SK-N-SH (cell line): Measurements from ENCODE around the gene SCAF1. TPM values are rescaled to one million over a fixed set of nuclear protein-coding genes. Genes with fewer than 3 reads are reported as not detected.

Experiments used
- CTCF ChIA-PET: fragments of 300-600, 350-600 bp; formaldehyde crosslinking; extraction: SDS; loops from one replicate; lab custom pipeline; 2021; lab: Yijun Ruan, JAX
- POLR2A ChIA-PET: fragments of 350-600 bp; sonication (Branson Sonifier 250); formaldehyde crosslinking; extraction: SDS; loops from one replicate; lab custom pipeline; 2020; ENCODE audit warnings: antibody characterized with exemption, inconsistent platforms; lab: Yijun Ruan, JAX
- DNase-seq: peaks from one replicate; pipeline ENCODE4 v3.0.0; 2012
- H2AFZ ChIP-seq: fragments of 200-600 bp; sonication (generic); 2 replicates; pipeline ENCODE4 v1.8.1; 2016; ENCODE audit warnings: antibody characterized with exemption, mild to moderate bottlenecking, low read depth
- H3F3A ChIP-seq: fragments of 200-600 bp; sonication (generic); replicated peaks from 2 replicates; pipeline ENCODE3; 2016; ENCODE audit warnings: antibody characterized with exemption, mild to moderate bottlenecking; ENCODE audit not compliant: insufficient read depth
- H3K27ac ChIP-seq, 2 experiments: fragments of 200-500 bp in 1 of 2; fragments of 200-600 bp in 1 of 2; sonication (Bioruptor generic) in 1 of 2; sonication (generic), shearing (Covaris generic) in 1 of 2; 2 replicates each; pipeline versions ENCODE4 v1.5.1 to v1.6.1; 2014 to 2016; ENCODE audit warnings: low read depth in 2 of 2, inconsistent platforms in 1 of 2, low read length in 1 of 2, mild to moderate bottlenecking in 1 of 2, mixed read lengths in 1 of 2
- H3K27me3 ChIP-seq: fragments of 200-600 bp; sonication (generic), shearing (Covaris generic); 2 replicates; pipeline ENCODE4 v1.6.1; 2016; ENCODE audit warnings: mixed run types; ENCODE audit not compliant: insufficient read depth
- H3K36me3 ChIP-seq, 2 experiments: fragments of 200-500 bp in 1 of 2; fragments of 200-600 bp in 1 of 2; sonication (Bioruptor generic) in 1 of 2; sonication (generic) in 1 of 2; replicated peaks in 1 of 2; 2 replicates each; pipeline versions ENCODE3 to v1.5.1; 2014 to 2016; ENCODE audit warnings: low read length in 1 of 2, mild to moderate bottlenecking in 1 of 2; ENCODE audit not compliant: insufficient read depth in 2 of 2, control insufficient read depth in 1 of 2
- H3K4me1 ChIP-seq, 2 experiments: fragments of 200-500 bp in 1 of 2; fragments of 200-600 bp in 1 of 2; sonication (Bioruptor generic) in 1 of 2; sonication (generic), shearing (Covaris generic) in 1 of 2; 2 replicates each; pipeline versions ENCODE4 v1.5.1 to v1.6.1; 2014 to 2016; ENCODE audit warnings: low read depth in 1 of 2, low read length in 1 of 2, mixed run types in 1 of 2; ENCODE audit not compliant: insufficient read depth in 2 of 2, control insufficient read depth in 1 of 2
- H3K4me2 ChIP-seq: fragments of 200-600 bp; sonication (generic), shearing (Covaris generic); 2 replicates; pipeline ENCODE4 v1.6.1; 2017; ENCODE audit warnings: mixed run types
- H3K4me3 ChIP-seq, 2 experiments: fragments of 200-500 bp in 1 of 2; fragments of 200-600 bp in 1 of 2; sonication (Bioruptor generic) in 1 of 2; sonication (generic), shearing (Covaris generic) in 1 of 2; 2 replicates each; pipeline versions ENCODE4 v1.5.1 to v1.8.1; 2014 to 2016; ENCODE audit warnings: low read depth in 2 of 2, inconsistent platforms in 1 of 2, low read length in 1 of 2, mild to moderate bottlenecking in 1 of 2, mixed read lengths in 1 of 2, moderate library complexity in 1 of 2
- H3K79me2 ChIP-seq: fragments of 200-600 bp; sonication (generic); 2 replicates; pipeline ENCODE4 v1.8.1; 2017; ENCODE audit warnings: mild to moderate bottlenecking; ENCODE audit not compliant: insufficient read depth
- H3K9ac ChIP-seq: fragments of 200-600 bp; sonication (generic); 2 replicates; pipeline ENCODE4 v1.6.1; 2017; ENCODE audit warnings: mixed run types
- H3K9me2 ChIP-seq: fragments of 200-600 bp; sonication (generic); 2 replicates; pipeline ENCODE4 v1.6.1; 2017; ENCODE audit warnings: mixed run types
- H3K9me3 ChIP-seq: fragments of 200-600 bp; sonication (generic); 2 replicates; pipeline ENCODE4 v1.6.1; 2017; ENCODE audit warnings: mixed run types, mild to moderate bottlenecking, moderate library complexity
- H4K20me1 ChIP-seq: fragments of 200-600 bp; sonication (generic); 2 replicates; pipeline ENCODE4 v1.6.1; 2017; ENCODE audit warnings: mild to moderate bottlenecking, mixed run types; ENCODE audit not compliant: insufficient read depth
- EP300 ChIP-seq, 2 experiments: IDR thresholded peaks; 2 replicates each; pipeline versions ENCODE4 v1.4.0 to v1.6.1; 2012; ENCODE audit warnings: borderline replicate concordance in 1 of 2, low read depth in 1 of 2, low read length in 1 of 2
- EZH2phosphoT487 ChIP-seq: fragments of 200-600 bp; sonication (generic); IDR thresholded peaks from 2 replicates; pipeline ENCODE4 v1.6.1; 2017; ENCODE audit warnings: low read depth, mixed run types, mild to moderate bottlenecking, antibody characterized with exemption, moderate library complexity, borderline replicate concordance
- FOSL2 ChIP-seq: IDR thresholded peaks from 2 replicates; pipeline ENCODE4 v1.4.0; 2012; ENCODE audit warnings: low read depth, mild to moderate bottlenecking, moderate library complexity, borderline replicate concordance
- FOXJ3 ChIP-seq: sonication (generic); formaldehyde crosslinking; IDR thresholded peaks from 2 replicates; pipeline ENCODE4 v1.5.1; 2020; ENCODE audit warnings: mild to moderate bottlenecking, missing genetic modification reagents
- GABPA ChIP-seq: IDR thresholded peaks from 2 replicates; pipeline ENCODE4 v1.4.0; 2012; ENCODE audit warnings: low read depth, mild to moderate bottlenecking
- GATA2 ChIP-seq: sonication (generic); formaldehyde crosslinking; IDR thresholded peaks from 2 replicates; pipeline ENCODE4 v1.5.0; 2020; ENCODE audit warnings: mild to moderate bottlenecking, missing genetic modification reagents
- JUND ChIP-seq: IDR thresholded peaks from 2 replicates; pipeline ENCODE4 v1.4.0; 2012
- MAX ChIP-seq: IDR thresholded peaks from 2 replicates; pipeline ENCODE4 v1.4.0; 2012; ENCODE audit warnings: low read depth
- MEF2A ChIP-seq: IDR thresholded peaks from 2 replicates; pipeline ENCODE4 v1.4.0; 2012; ENCODE audit warnings: low read depth, borderline replicate concordance
- POLR2AphosphoS5 ChIP-seq: IDR thresholded peaks from 2 replicates; pipeline ENCODE4 v1.6.1; 2012; ENCODE audit warnings: low read depth, low read length
- RAD21 ChIP-seq: IDR thresholded peaks from 2 replicates; pipeline ENCODE4 v1.6.1; 2012; ENCODE audit warnings: mild to moderate bottlenecking, low read length
- RCOR1 ChIP-seq: fragments of 150-350 bp; IDR thresholded peaks from 2 replicates; pipeline ENCODE4 v1.6.1; 2017; ENCODE audit warnings: antibody characterized with exemption, low read length
- RFX5 ChIP-seq: IDR thresholded peaks from 2 replicates; pipeline ENCODE4 v1.6.1; 2012; ENCODE audit warnings: mild to moderate bottlenecking, improper control_type of control experiment, low read length
- RXRA ChIP-seq: IDR thresholded peaks from 2 replicates; pipeline ENCODE4 v1.4.0; 2012; ENCODE audit warnings: low read depth, mild to moderate bottlenecking, borderline replicate concordance
- TAF1 ChIP-seq: IDR thresholded peaks from 2 replicates; pipeline ENCODE4 v1.6.1; 2012; ENCODE audit warnings: low read depth, mild to moderate bottlenecking, low read length, moderate library complexity, borderline replicate concordance
- ZBTB33 ChIP-seq: IDR thresholded peaks from 2 replicates; pipeline ENCODE4 v1.4.0; 2012; ENCODE audit warnings: low read depth, borderline replicate concordance
- WGBS: methylation state at CpG from one replicate; pipeline ENCODE4 v1.1.6; 2017; ENCODE audit warnings: low lambda C conversion rate; 5-methylcytosine and 5-hydroxymethylcytosine counted together
- polyA plus RNA-seq, 3 experiments: library from polyadenylated mRNA; depleted of rRNA; stranded (reverse); fragments of >200 nt; gene quantifications; 2 replicates each; pipeline ENCODE4 v1.2.3, GENCODE V29; 2012
- TF ChIP-seq, protein P1 (sequence below): IDR thresholded peaks from 2 replicates; pipeline ENCODE4 v1.6.1; 2012; ENCODE audit warnings: mild to moderate bottlenecking, low read depth, low read length, moderate library complexity
- TF ChIP-seq, protein P2 (sequence below): IDR thresholded peaks from 2 replicates; pipeline ENCODE4; 2012
- TF ChIP-seq, protein P3 (sequence below): fragments of 150-350 bp; IDR thresholded peaks from 2 replicates; pipeline ENCODE4 v1.6.1; 2016; ENCODE audit warnings: mild to moderate bottlenecking, low read depth, low read length
- TF ChIP-seq, protein P4 (sequence below): IDR thresholded peaks from 2 replicates; pipeline ENCODE4 v1.4.0; 2012; ENCODE audit warnings: low read depth, borderline replicate concordance

SCAF1 gene
- polyA plus RNA-seq, 1 of the 3 experiments (the other 2 are of a cell fraction) = 9.5 TPM

GRCh38 chr19:49676136-49676783 is 34.3 kb downstream of the SCAF1 start (continued):
- peak; percentile 15 to 44; a peak in 1 of 4 replicates for TF ChIP-seq EP300 (IDR thresholded peaks at IDR 0.05; ENCODE audit: borderline replicate concordance in 1 of 2, low read depth in 1 of 2, low read length in 1 of 2)
- TF ChIP-seq TAF1 = peak; percentile 11
- peak; percentile 89 for TF ChIP-seq RCOR1
- TF ChIP-seq, protein P1, sequence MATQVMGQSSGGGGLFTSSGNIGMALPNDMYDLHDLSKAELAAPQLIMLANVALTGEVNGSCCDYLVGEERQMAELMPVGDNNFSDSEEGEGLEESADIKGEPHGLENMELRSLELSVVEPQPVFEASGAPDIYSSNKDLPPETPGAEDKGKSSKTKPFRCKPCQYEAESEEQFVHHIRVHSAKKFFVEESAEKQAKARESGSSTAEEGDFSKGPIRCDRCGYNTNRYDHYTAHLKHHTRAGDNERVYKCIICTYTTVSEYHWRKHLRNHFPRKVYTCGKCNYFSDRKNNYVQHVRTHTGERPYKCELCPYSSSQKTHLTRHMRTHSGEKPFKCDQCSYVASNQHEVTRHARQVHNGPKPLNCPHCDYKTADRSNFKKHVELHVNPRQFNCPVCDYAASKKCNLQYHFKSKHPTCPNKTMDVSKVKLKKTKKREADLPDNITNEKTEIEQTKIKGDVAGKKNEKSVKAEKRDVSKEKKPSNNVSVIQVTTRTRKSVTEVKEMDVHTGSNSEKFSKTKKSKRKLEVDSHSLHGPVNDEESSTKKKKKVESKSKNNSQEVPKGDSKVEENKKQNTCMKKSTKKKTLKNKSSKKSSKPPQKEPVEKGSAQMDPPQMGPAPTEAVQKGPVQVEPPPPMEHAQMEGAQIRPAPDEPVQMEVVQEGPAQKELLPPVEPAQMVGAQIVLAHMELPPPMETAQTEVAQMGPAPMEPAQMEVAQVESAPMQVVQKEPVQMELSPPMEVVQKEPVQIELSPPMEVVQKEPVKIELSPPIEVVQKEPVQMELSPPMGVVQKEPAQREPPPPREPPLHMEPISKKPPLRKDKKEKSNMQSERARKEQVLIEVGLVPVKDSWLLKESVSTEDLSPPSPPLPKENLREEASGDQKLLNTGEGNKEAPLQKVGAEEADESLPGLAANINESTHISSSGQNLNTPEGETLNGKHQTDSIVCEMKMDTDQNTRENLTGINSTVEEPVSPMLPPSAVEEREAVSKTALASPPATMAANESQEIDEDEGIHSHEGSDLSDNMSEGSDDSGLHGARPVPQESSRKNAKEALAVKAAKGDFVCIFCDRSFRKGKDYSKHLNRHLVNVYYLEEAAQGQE = no peak
- TF ChIP-seq JUND = peak; percentile 54; the same call in 1 of the 2 replicates
- peak; percentile 38; the same call in 1 of the 2 replicates for TF ChIP-seq FOSL2
- no peak for TF ChIP-seq RFX5
- no peak for TF ChIP-seq MEF2A
- no peak for TF ChIP-seq GABPA
- 0 out of 2 replicates have a peak, but pooled peaks have one; percentile 37 for TF ChIP-seq MAX
- no peak for TF ChIP-seq RAD21
- no peak for TF ChIP-seq EZH2phosphoT487

- H3K9me2 ChIP-seq = no peaks in the 10 kb centered on the region
- peak overlapping the region; percentile 97 for H3K9ac ChIP-seq
- peaks cover 22% of the 10 kb centered on the region for H3F3A ChIP-seq
- peaks cover 39% of the 10 kb centered on the region for H4K20me1 ChIP-seq
- peaks cover 5 to 8% of the 10 kb centered on the region in 2 experiments for H3K36me3 ChIP-seq
- H3K4me2 ChIP-seq = no peak overlapping the region
- ChIA-PET CTCF (interaction anchor here (0.5 to 8.8 kb wide), 9 partner anchors 8 to 136 kb away, joined by 3 to 78 read pairs (median 5); partner anchors contain the start of genes ADM5, BCL2L12, CPT1C and FUZ), POLR2A (interaction anchor here (1.0 to 2.2 kb wide), 8 partner anchors 9 to 214 kb away, joined by 3 to 15 read pairs (median 7); partner anchors contain the start of genes BCL2L12, CPT1C, IRF3 and NOSIP)
- H3K4me1 ChIP-seq = peaks cover 24 to 29% of the 10 kb centered on the region in 2 experiments; a peak in 3 of 4 replicates
- peak overlapping the region; percentile 89 to 95; a peak in 3 of 4 replicates for H3K27ac ChIP-seq
- WGBS = 0% methylated on average over 31 of the region's 34 CpGs
- DNase-seq = peak; percentile 93
- no peak overlapping the region for H2AFZ ChIP-seq
- peak overlapping the region; percentile 90 to 98 for H3K4me3 ChIP-seq
- H3K9me3 ChIP-seq = no peaks in the 10 kb centered on the region
- no peaks in the 10 kb centered on the region for H3K27me3 ChIP-seq
- peaks cover 47% of the 10 kb centered on the region for H3K79me2 ChIP-seq
- peak; percentile 67; the same call in 1 of the 2 replicates for TF ChIP-seq ZBTB33
- TF ChIP-seq GATA2 (CRISPR knock-in tag) = no peak
- no peak for TF ChIP-seq FOSL2
- peak; percentile 63 for TF ChIP-seq GABPA
- TF ChIP-seq POLR2AphosphoS5 = no peak
- peak; percentile 82 for TF ChIP-seq RFX5
- TF ChIP-seq FOXJ3 = no peak
- TF ChIP-seq, protein P2, sequence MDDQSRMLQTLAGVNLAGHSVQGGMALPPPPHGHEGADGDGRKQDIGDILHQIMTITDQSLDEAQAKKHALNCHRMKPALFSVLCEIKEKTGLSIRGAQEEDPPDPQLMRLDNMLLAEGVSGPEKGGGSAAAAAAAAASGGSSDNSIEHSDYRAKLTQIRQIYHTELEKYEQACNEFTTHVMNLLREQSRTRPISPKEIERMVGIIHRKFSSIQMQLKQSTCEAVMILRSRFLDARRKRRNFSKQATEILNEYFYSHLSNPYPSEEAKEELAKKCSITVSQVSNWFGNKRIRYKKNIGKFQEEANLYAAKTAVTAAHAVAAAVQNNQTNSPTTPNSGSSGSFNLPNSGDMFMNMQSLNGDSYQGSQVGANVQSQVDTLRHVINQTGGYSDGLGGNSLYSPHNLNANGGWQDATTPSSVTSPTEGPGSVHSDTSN = peak; percentile 99
- TF ChIP-seq, protein P3, sequence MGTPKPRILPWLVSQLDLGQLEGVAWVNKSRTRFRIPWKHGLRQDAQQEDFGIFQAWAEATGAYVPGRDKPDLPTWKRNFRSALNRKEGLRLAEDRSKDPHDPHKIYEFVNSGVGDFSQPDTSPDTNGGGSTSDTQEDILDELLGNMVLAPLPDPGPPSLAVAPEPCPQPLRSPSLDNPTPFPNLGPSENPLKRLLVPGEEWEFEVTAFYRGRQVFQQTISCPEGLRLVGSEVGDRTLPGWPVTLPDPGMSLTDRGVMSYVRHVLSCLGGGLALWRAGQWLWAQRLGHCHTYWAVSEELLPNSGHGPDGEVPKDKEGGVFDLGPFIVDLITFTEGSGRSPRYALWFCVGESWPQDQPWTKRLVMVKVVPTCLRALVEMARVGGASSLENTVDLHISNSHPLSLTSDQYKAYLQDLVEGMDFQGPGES = peak; percentile 95
- TF ChIP-seq, protein P4, sequence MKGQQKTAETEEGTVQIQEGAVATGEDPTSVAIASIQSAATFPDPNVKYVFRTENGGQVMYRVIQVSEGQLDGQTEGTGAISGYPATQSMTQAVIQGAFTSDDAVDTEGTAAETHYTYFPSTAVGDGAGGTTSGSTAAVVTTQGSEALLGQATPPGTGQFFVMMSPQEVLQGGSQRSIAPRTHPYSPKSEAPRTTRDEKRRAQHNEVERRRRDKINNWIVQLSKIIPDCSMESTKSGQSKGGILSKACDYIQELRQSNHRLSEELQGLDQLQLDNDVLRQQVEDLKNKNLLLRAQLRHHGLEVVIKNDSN = no peak
- no peak for TF ChIP-seq RXRA
- TF ChIP-seq MAX = no peak
Measured at GRCh38 chr19:49676784-49677230, 34.8 kb downstream of the SCAF1 start.
